ENCODE measurements around the gene CHI3L2.

DNA sequence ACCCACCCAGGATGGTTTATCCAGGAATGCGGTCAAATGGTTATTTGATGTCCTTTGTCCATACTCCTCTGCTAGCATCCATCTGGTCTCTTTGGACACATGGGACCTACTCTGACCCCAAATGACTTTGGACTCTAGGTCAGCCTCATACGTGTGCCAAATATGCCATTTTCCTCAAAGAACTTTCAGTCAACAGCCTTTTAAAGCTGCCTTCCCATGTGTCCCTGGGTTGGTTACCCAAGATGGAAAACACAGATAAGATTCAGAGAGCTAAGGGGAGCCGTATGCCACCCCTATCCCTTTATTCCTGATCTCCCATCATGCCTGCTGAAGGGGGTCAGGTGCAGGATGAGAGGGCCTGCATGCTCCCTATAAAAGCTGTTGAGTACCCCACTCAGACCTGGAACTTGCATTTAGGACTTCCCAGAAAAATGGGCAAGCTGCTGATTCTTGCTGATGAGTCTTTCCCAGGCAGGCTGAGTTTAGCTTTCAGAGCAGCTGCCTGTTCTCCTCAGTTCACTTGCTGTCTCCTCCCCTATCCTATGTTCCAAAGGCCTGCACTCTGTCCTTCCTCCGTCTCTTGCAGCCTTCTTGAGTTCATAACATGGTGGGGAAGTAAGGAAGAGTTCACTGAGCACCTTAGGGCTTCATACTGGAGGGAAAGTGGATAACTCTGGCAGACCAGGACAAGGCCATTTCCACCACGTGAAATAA is 19.8 kb downstream of the CHI3L2 start:
- TF ChIP-seq LEF1 (IDR thresholded peaks at IDR 0.05; ENCODE audit: borderline replicate concordance) (no peak), FOXM1 (IDR thresholded peaks at IDR 0.05; ENCODE audit: borderline replicate concordance) (no peak), HDGF (IDR thresholded peaks at IDR 0.05; ENCODE audit: borderline replicate concordance) (no peak), TARDBP (IDR thresholded peaks at IDR 0.05) (no peak), ELF4 (IDR thresholded peaks at IDR 0.05) (no peak), BHLHE40 (IDR thresholded peaks at IDR 0.05; ENCODE audit: borderline replicate concordance) (no peak), NFRKB (IDR thresholded peaks at IDR 0.05) (no peak), ZNF384 (IDR thresholded peaks at IDR 0.05) (no peak), ARNT (IDR thresholded peaks at IDR 0.05) (no peak), SP1 (IDR thresholded peaks at IDR 0.05) (no peak), L3MBTL2 (conservative IDR thresholded peaks at IDR 0.05) (no peak)
